CD4-positive, CD25-positive, alpha-beta regulatory T cell (primary cell): ENCODE measurements around the gene RPL11. TPM values are rescaled to one million over a fixed set of nuclear protein-coding genes. Genes with fewer than 3 reads are reported as not detected.

Experiments
- ATAC-seq, 2 donors: fragments of 150-1000 bp; cut with Tn5 transposase; one replicate each; pipeline ENCODE4 v1.10.0; 2021; ENCODE audit warnings: low read depth in 2 of 2, moderate number of reproducible peaks in 2 of 2, moderate library complexity in 1 of 2
- DNase-seq, 3 donors: peaks; one replicate each; pipeline versions ENCODE4 v3.0.0 to v3.0.0-alpha.2; 2012 to 2022; ENCODE audit warnings: mixed read lengths in 1 of 3
- H3K27ac ChIP-seq: one replicate; pipeline ENCODE4 v1.7.0; 2013; ENCODE audit warnings: mild to moderate bottlenecking, low read length; ENCODE audit not compliant: insufficient read depth, poor library complexity, severe bottlenecking
- H3K27me3 ChIP-seq: one replicate; pipeline ENCODE4 v1.7.0; 2013; ENCODE audit warnings: low read length; ENCODE audit not compliant: control insufficient read depth, insufficient read depth
- H3K36me3 ChIP-seq: one replicate; pipeline ENCODE4 v1.7.0; 2013; ENCODE audit warnings: mild to moderate bottlenecking, low read length, moderate library complexity; ENCODE audit not compliant: control insufficient read depth, insufficient read depth
- H3K4me1 ChIP-seq: 2 replicates; pipeline ENCODE4 v1.7.0; 2013; ENCODE audit warnings: mild to moderate bottlenecking, low read length; ENCODE audit not compliant: insufficient read depth, control insufficient read depth, poor library complexity, severe bottlenecking
- H3K4me3 ChIP-seq: one replicate; pipeline ENCODE4 v1.7.0; 2013; ENCODE audit warnings: low read depth, mild to moderate bottlenecking, low read length, moderate library complexity
- H3K9me3 ChIP-seq, 2 experiments: 1 replicate in 1 of 2; 2 replicates in 1 of 2; pipeline ENCODE4 v1.7.0; 2013; ENCODE audit warnings: low read length in 2 of 2, mild to moderate bottlenecking in 1 of 2, moderate library complexity in 1 of 2; ENCODE audit not compliant: control insufficient read depth in 2 of 2
- H3K27ac Mint-ChIP-seq, 3 donors: one replicate each; pipeline ENCODE4 v1.8.0; 2020 to 2022; ENCODE audit warnings: mild to moderate bottlenecking in 3 of 3, mixed read lengths in 3 of 3, moderate library complexity in 2 of 3
- H3K27me3 Mint-ChIP-seq: one replicate; pipeline ENCODE4 v1.8.0; 2022; ENCODE audit warnings: mild to moderate bottlenecking, mixed read lengths
- H3K36me3 Mint-ChIP-seq: one replicate; pipeline ENCODE4 v1.8.0; 2020; ENCODE audit warnings: mixed read lengths
- H3K4me1 Mint-ChIP-seq, 4 donors: one replicate each; pipeline ENCODE4 v1.8.0; 2020 to 2022; ENCODE audit warnings: mixed read lengths in 4 of 4, mild to moderate bottlenecking in 1 of 4
- H3K4me3 Mint-ChIP-seq, 4 donors: one replicate each; pipeline ENCODE4 v1.8.0; 2020 to 2022; ENCODE audit warnings: mild to moderate bottlenecking in 4 of 4, mixed read lengths in 4 of 4, moderate library complexity in 3 of 4
- H3K9me3 Mint-ChIP-seq, 7 donors: one replicate each; pipeline ENCODE4 v1.8.0; 2020 to 2022; ENCODE audit warnings: mixed read lengths in 7 of 7, mild to moderate bottlenecking in 3 of 7, moderate library complexity in 2 of 7
- polyA plus RNA-seq, 4 donors: library from polyadenylated mRNA; unstranded; fragments of 300-500 nt; fragmentation: Illumina TruSeq; gene quantifications; one replicate each; pipeline ENCODE4 v1.2.3, GENCODE V29; 2021
- total RNA-seq: library from RNA; stranded (reverse); gene quantifications from one replicate; pipeline ENCODE4 v1.2.3, GENCODE V29; 2022

Gene RPL11
- total and polyA plus RNA-seq, 5 donors from 2014 or later: 1,256 to 1,673 (median 1,395) TPM

GRCh38 chr1:23699280-23700179, 7.9 kb downstream of the RPL11 start:
- DNase-seq: no peak
- Mint-ChIP-seq H3K27me3 (peaks cover 5% of the 10 kb centered on the region), H3K9me3 (no peaks in the 10 kb centered on the region), H3K36me3 (peaks cover 46% of the 10 kb centered on the region), H3K4me1 (peaks cover 4 to 49% (median 36%) of the 10 kb centered on the region in 4 donors), H3K4me3 (no peak overlapping the region), H3K27ac (peak overlapping the region in 1 of 3 donors; percentile 42)
- Histone ChIP-seq H3K4me1 (peaks cover 7% of the 10 kb centered on the region), H3K27me3 (no peaks in the 10 kb centered on the region), H3K27ac (no peak overlapping the region), H3K4me3 (no peak overlapping the region), H3K9me3 (no peaks in the 10 kb centered on the region), H3K36me3 (peaks cover 86% of the 10 kb centered on the region)
- peak in 1 of 2 donors; percentile 28 for ATAC-seq

- Histone ChIP-seq H3K27me3 (no peaks in the 10 kb centered on the region), H3K4me3 (no peak overlapping the region), H3K36me3 (peaks cover 77% of the 10 kb centered on the region), H3K4me1 (no peaks in the 10 kb centered on the region), H3K27ac (no peak overlapping the region), H3K9me3 (no peaks in the 10 kb centered on the region)
- Mint-ChIP-seq H3K36me3 (peaks cover 39% of the 10 kb centered on the region), H3K4me1 (peaks cover 4 to 32% (median 19%) of the 10 kb centered on the region in 4 donors), H3K27me3 (peaks cover 3% of the 10 kb centered on the region), H3K27ac (peak overlapping the region in 1 of 3 donors; percentile 35), H3K9me3 (no peaks in the 10 kb centered on the region), H3K4me3 (no peak overlapping the region)
- ATAC-seq (no peak), DNase-seq (no peak)
Observed at GRCh38 chr1:23701310-23701709, 9.7 kb downstream of the RPL11 start.

GRCh38 chr1:23701996-23702395, 10.4 kb downstream of the RPL11 start:
- Histone ChIP-seq H3K27ac (no peak overlapping the region), H3K27me3 (no peaks in the 10 kb centered on the region), H3K4me3 (no peak overlapping the region), H3K9me3 (no peaks in the 10 kb centered on the region), H3K36me3 (peaks cover 71% of the 10 kb centered on the region), H3K4me1 (no peaks in the 10 kb centered on the region)
- DNase-seq (no peak), ATAC-seq (no peak)
- no peaks in the 10 kb centered on the region for H3K9me3 Mint-ChIP-seq
- H3K27me3 Mint-ChIP-seq: no peaks in the 10 kb centered on the region
- no peak overlapping the region for H3K27ac Mint-ChIP-seq
- H3K4me1 Mint-ChIP-seq: peaks cover 4 to 26% (median 14%) of the 10 kb centered on the region in 4 donors
- H3K36me3 Mint-ChIP-seq: peaks cover 32% of the 10 kb centered on the region
- H3K4me3 Mint-ChIP-seq: no peak overlapping the region

- Histone ChIP-seq H3K4me3 (no peak overlapping the region), H3K4me1 (no peaks in the 10 kb centered on the region), H3K27ac (no peak overlapping the region), H3K27me3 (no peaks in the 10 kb centered on the region), H3K36me3 (peaks cover 41% of the 10 kb centered on the region), H3K9me3 (no peaks in the 10 kb centered on the region)
- H3K4me1 Mint-ChIP-seq: peaks cover 4 to 15% (median 8%) of the 10 kb centered on the region in 4 donors
- DNase-seq (no peak), ATAC-seq (no peak)
- peaks cover 27% of the 10 kb centered on the region for H3K36me3 Mint-ChIP-seq
- no peak overlapping the region for H3K4me3 Mint-ChIP-seq
- H3K27me3 Mint-ChIP-seq: no peaks in the 10 kb centered on the region
- no peak overlapping the region for H3K27ac Mint-ChIP-seq
- no peaks in the 10 kb centered on the region for H3K9me3 Mint-ChIP-seq
Observed at GRCh38 chr1:23704834-23705495, 13.4 kb downstream of the RPL11 start.

DNA sequence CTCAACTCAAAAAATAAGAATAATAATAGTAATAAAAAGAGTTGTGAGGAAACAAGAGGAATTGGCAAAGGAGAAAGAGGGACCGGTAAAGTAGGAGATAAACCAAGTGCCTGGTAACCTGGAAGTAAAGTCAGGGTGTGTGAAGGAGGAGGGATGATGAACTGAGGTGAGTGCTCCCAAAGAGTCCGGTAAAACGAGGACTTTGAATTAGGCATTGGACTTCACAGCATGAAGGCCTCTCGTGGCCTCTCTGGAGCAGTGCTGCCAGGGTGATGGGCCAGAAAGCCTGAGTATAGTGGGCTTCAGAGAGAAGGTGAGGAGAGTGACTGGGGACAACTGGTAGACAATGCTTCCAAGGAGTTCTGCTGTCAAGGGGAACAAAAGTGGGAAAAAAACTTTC, 17.6 kb downstream of the RPL11 start:
- H3K36me3 ChIP-seq: peaks cover 11% of the 10 kb centered on the region

GRCh38 chr1:23718482-23718881, 26.9 kb downstream of the RPL11 start:
- Histone ChIP-seq H3K9me3 (no peaks in the 10 kb centered on the region), H3K27ac (no peak overlapping the region), H3K36me3 (no peaks in the 10 kb centered on the region), H3K4me1 (peaks cover 3% of the 10 kb centered on the region), H3K4me3 (no peak overlapping the region), H3K27me3 (no peaks in the 10 kb centered on the region)
- H3K4me1 Mint-ChIP-seq: peaks cover 0 to 17% (median 6%) of the 10 kb centered on the region in 4 donors
- H3K27me3 Mint-ChIP-seq: no peaks in the 10 kb centered on the region
- DNase-seq (no peak), ATAC-seq (no peak)
- H3K4me3 Mint-ChIP-seq: no peak overlapping the region
- H3K9me3 Mint-ChIP-seq: no peaks in the 10 kb centered on the region
- H3K27ac Mint-ChIP-seq: no peak overlapping the region
- H3K36me3 Mint-ChIP-seq: peaks cover 4% of the 10 kb centered on the region

More for the DNA sequence above, 17.6 kb downstream of the RPL11 start:
- Mint-ChIP-seq H3K4me1 (peaks cover 0 to 11% (median 5%) of the 10 kb centered on the region in 4 donors), H3K4me3 (no peak overlapping the region), H3K27ac (peak overlapping the region; percentile 5 to 38 (median 9)), H3K36me3 (peaks cover 14% of the 10 kb centered on the region), H3K27me3 (no peaks in the 10 kb centered on the region), H3K9me3 (no peaks in the 10 kb centered on the region)
- Histone ChIP-seq H3K27me3 (no peaks in the 10 kb centered on the region), H3K27ac (no peak overlapping the region), H3K4me1 (no peaks in the 10 kb centered on the region), H3K4me3 (no peak overlapping the region), H3K9me3 (no peaks in the 10 kb centered on the region)
- ATAC-seq (no peak), DNase-seq (no peak)

GRCh38 chr1:23719162-23719820, 27.7 kb downstream of the RPL11 start:
- no peaks in the 10 kb centered on the region for H3K9me3 ChIP-seq

More at GRCh38 chr1:23719162-23719820, 27.7 kb downstream of the RPL11 start:
- Mint-ChIP-seq H3K36me3 (peaks cover 4% of the 10 kb centered on the region), H3K4me1 (peaks cover 0 to 17% (median 6%) of the 10 kb centered on the region in 4 donors), H3K9me3 (no peaks in the 10 kb centered on the region), H3K27ac (peak overlapping the region in 1 of 3 donors; percentile 70), H3K4me3 (no peak overlapping the region), H3K27me3 (no peaks in the 10 kb centered on the region)
- H3K4me1 ChIP-seq: peaks cover 3% of the 10 kb centered on the region
- ATAC-seq: no peak
- H3K36me3 ChIP-seq: no peaks in the 10 kb centered on the region
- no peaks in the 10 kb centered on the region for H3K27me3 ChIP-seq
- H3K4me3 ChIP-seq: no peak overlapping the region
- DNase-seq: no peak
- no peak overlapping the region for H3K27ac ChIP-seq
